ENCODE measurements around the gene COPS4.

GRCh38 chr4:83067058-83067639, 32.2 kb downstream of the COPS4 start:
- no peak for TF ChIP-seq CTCF (IDR thresholded peaks at IDR 0.05)
- no peak for TF ChIP-seq POLR2A (IDR thresholded peaks at IDR 0.05)

Data from adrenal gland (tissue), 5 donors.